ENCODE measurements around the gene OR52A1. TPM values are rescaled to one million over a fixed set of nuclear protein-coding genes. Genes with fewer than 3 reads are reported as not detected.
"Not testable (repeated sequence)": the region's sequence is repeated elsewhere in the genome, so short reads cannot be mapped to it uniquely, and the experiment has no call there.

The OR52A1 gene
- total and polyA plus RNA-seq, 2 donors (not counting 3 experiments of a cell fraction or from before 2014, with no cell fraction given), result not detected

- intact Hi-C loops (cut with micrococcal nuclease); H3K79me2 ChIP-seq (ENCODE audit: control insufficient read depth, insufficient read depth, low read length); H3K9ac ChIP-seq (replicated peaks; ENCODE audit: extremely low read depth, insufficient read depth, low read length); BruUV-seq (replicated peaks); H3K9me3 ChIP-seq (replicated peaks; ENCODE audit: control insufficient read depth, insufficient read depth, low read length); CTCF ChIA-PET; POLR2A ChIA-PET; dilution Hi-C loops (cut with MboI; ENCODE audit: extremely low pct_ligation_motif_present, low sequenced_read_pairs); H3K4me1 ChIP-seq (ENCODE audit: control insufficient read depth, extremely low read depth, insufficient read depth, low read length); H3K4me3 ChIP-seq (replicated peaks in 1 of 3; ENCODE audit: insufficient read depth in 1 of 3, low read depth in 1 of 3, low read length in 3 of 3); DNase-seq (ENCODE audit: low read depth, low spot score); H3K27ac ChIP-seq (ENCODE audit: insufficient read depth, low read depth, low read length); H3K4me2 ChIP-seq (ENCODE audit: insufficient read depth, low read length); H3K27me3 ChIP-seq (ENCODE audit: control insufficient read depth in 2 of 2, insufficient read depth in 2 of 2, low read length in 2 of 2); FAIRE-seq; H4K20me1 ChIP-seq (replicated peaks; ENCODE audit: control insufficient read depth, extremely low read depth, insufficient read depth, low read length); H3K9me1 ChIP-seq (replicated peaks; ENCODE audit: control insufficient read depth, extremely low read depth, insufficient read depth, low read length); H2AFZ ChIP-seq (ENCODE audit: low read depth, low read length); H3K36me3 ChIP-seq (ENCODE audit: control insufficient read depth in 2 of 2, extremely low read depth in 1 of 2, insufficient read depth in 2 of 2, low read length in 2 of 2): not testable (repeated sequence)
Observed at GRCh38 chr11:5161045-5161444, 6.5 kb upstream of the OR52A1 start.

- H3K9me3 ChIP-seq (replicated peaks; ENCODE audit: control insufficient read depth, insufficient read depth, low read length); BruUV-seq (replicated peaks); H3K27ac ChIP-seq (ENCODE audit: insufficient read depth, low read depth, low read length); dilution Hi-C loops (cut with MboI; ENCODE audit: extremely low pct_ligation_motif_present, low sequenced_read_pairs); H2AFZ ChIP-seq (ENCODE audit: low read depth, low read length); H3K9ac ChIP-seq (replicated peaks; ENCODE audit: extremely low read depth, insufficient read depth, low read length); H4K20me1 ChIP-seq (replicated peaks; ENCODE audit: control insufficient read depth, extremely low read depth, insufficient read depth, low read length); H3K4me1 ChIP-seq (ENCODE audit: control insufficient read depth, extremely low read depth, insufficient read depth, low read length); H3K79me2 ChIP-seq (ENCODE audit: control insufficient read depth, insufficient read depth, low read length); H3K36me3 ChIP-seq (ENCODE audit: control insufficient read depth in 2 of 2, extremely low read depth in 1 of 2, insufficient read depth in 2 of 2, low read length in 2 of 2); POLR2A ChIA-PET; intact Hi-C loops (cut with micrococcal nuclease); CTCF ChIA-PET; H3K4me2 ChIP-seq (ENCODE audit: insufficient read depth, low read length); H3K9me1 ChIP-seq (replicated peaks; ENCODE audit: control insufficient read depth, extremely low read depth, insufficient read depth, low read length); DNase-seq (ENCODE audit: low read depth, low spot score); H3K4me3 ChIP-seq (replicated peaks in 1 of 3; ENCODE audit: insufficient read depth in 1 of 3, low read depth in 1 of 3, low read length in 3 of 3); FAIRE-seq; H3K27me3 ChIP-seq (ENCODE audit: control insufficient read depth in 2 of 2, insufficient read depth in 2 of 2, low read length in 2 of 2): not testable (repeated sequence)
Observed at GRCh38 chr11:5160217-5160616, 5.7 kb upstream of the OR52A1 start.

- no peak overlapping the region for H3K4me3 ChIP-seq (replicated peaks in 1 of 3; ENCODE audit: insufficient read depth in 1 of 3, low read depth in 1 of 3, low read length in 3 of 3)
- no peaks in the 10 kb centered on the region for H4K20me1 ChIP-seq (replicated peaks; ENCODE audit: control insufficient read depth, extremely low read depth, insufficient read depth, low read length)
- no peaks in the 10 kb centered on the region for H3K9me3 ChIP-seq (replicated peaks; ENCODE audit: control insufficient read depth, insufficient read depth, low read length)
- no peaks in the 10 kb centered on the region for H3K9me1 ChIP-seq (replicated peaks; ENCODE audit: control insufficient read depth, extremely low read depth, insufficient read depth, low read length)
- TF ChIP-seq FOS (IDR thresholded peaks at IDR 0.05; ENCODE audit: borderline replicate concordance, insufficient read depth, low read length) (no peak), MAX (IDR thresholded peaks at IDR 0.05; ENCODE audit: insufficient read depth, insufficient read length) (no peak), JUN (IDR thresholded peaks at IDR 0.05; ENCODE audit: borderline replicate concordance, insufficient read depth, insufficient read length, low read depth) (no peak), POLR2A (IDR thresholded peaks at IDR 0.05; ENCODE audit: low read depth, low read length) (no peak), MYC (IDR thresholded peaks at IDR 0.05; ENCODE audit: low read depth, low read length) (no peak), EZH2 (IDR thresholded peaks at IDR 0.05; ENCODE audit: borderline replicate concordance, low read depth, low read length, severe bottlenecking) (no peak), CTCF (IDR thresholded peaks at IDR 0.05; ENCODE audit: extremely low read depth in 1 of 2, insufficient read depth in 1 of 2, low read depth in 1 of 2, low read length in 2 of 2) (no peak), POLR2AphosphoS5 (IDR thresholded peaks at IDR 0.05; ENCODE audit: insufficient read depth, low read depth, low read length) (no peak), GATA2 (IDR thresholded peaks at IDR 0.05; ENCODE audit: insufficient read depth, insufficient read length, low read depth, low read length) (no peak)
- BruUV-seq (replicated peaks), result no TSS peak
- no peak overlapping the region for H3K9ac ChIP-seq (replicated peaks; ENCODE audit: extremely low read depth, insufficient read depth, low read length)
- H3K4me2 ChIP-seq (ENCODE audit: insufficient read depth, low read length), result no peak overlapping the region
- no peak overlapping the region for H3K27ac ChIP-seq (ENCODE audit: insufficient read depth, low read depth, low read length)
- ChIA-PET CTCF (no interaction called here), POLR2A (no interaction called here)
- FAIRE-seq (no peak), DNase-seq (ENCODE audit: low read depth, low spot score) (no peak)
- dilution Hi-C loops (cut with MboI; ENCODE audit: extremely low pct_ligation_motif_present, low sequenced_read_pairs) (no loop called here), intact Hi-C loops (cut with micrococcal nuclease) (no loop called here)
- H3K4me1 ChIP-seq (ENCODE audit: control insufficient read depth, extremely low read depth, insufficient read depth, low read length), result no peaks in the 10 kb centered on the region
- H3K36me3 ChIP-seq (ENCODE audit: control insufficient read depth in 2 of 2, extremely low read depth in 1 of 2, insufficient read depth in 2 of 2, low read length in 2 of 2), result no peaks in the 10 kb centered on the region
- H3K27me3 ChIP-seq (ENCODE audit: control insufficient read depth in 2 of 2, insufficient read depth in 2 of 2, low read length in 2 of 2), result no peaks in the 10 kb centered on the region
- no peaks in the 10 kb centered on the region for H3K79me2 ChIP-seq (ENCODE audit: control insufficient read depth, insufficient read depth, low read length)
- H2AFZ ChIP-seq (ENCODE audit: low read depth, low read length), result no peak overlapping the region
Observed at GRCh38 chr11:5159806-5160205, 5.2 kb upstream of the OR52A1 start.

Measured in endothelial cell of umbilical vein (primary cell).